ENCODE results near the gene TET2.

DNA sequence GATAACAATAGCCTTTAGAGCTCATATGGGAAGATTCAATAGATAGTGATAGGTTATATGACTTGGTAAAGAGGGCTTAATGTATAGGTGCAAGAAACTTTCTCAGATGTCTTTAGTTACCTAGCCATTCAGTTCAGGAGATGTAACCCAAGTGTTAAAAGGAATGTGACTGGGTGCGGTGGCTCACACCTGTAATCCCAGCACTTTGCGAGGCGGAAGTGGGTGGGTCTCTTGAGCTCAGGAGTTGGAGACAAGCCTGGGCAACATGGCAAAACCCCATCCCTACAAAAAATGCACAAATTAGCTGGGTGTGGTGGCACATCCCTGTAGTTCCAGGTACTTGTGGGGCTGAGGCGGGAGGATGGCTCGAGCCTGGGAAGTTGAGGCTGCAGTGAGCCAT is 7.9 kb downstream of the TET2 start:
- TF ChIP-seq, protein P1, sequence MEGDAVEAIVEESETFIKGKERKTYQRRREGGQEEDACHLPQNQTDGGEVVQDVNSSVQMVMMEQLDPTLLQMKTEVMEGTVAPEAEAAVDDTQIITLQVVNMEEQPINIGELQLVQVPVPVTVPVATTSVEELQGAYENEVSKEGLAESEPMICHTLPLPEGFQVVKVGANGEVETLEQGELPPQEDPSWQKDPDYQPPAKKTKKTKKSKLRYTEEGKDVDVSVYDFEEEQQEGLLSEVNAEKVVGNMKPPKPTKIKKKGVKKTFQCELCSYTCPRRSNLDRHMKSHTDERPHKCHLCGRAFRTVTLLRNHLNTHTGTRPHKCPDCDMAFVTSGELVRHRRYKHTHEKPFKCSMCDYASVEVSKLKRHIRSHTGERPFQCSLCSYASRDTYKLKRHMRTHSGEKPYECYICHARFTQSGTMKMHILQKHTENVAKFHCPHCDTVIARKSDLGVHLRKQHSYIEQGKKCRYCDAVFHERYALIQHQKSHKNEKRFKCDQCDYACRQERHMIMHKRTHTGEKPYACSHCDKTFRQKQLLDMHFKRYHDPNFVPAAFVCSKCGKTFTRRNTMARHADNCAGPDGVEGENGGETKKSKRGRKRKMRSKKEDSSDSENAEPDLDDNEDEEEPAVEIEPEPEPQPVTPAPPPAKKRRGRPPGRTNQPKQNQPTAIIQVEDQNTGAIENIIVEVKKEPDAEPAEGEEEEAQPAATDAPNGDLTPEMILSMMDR (IDR thresholded peaks at IDR 0.05) = no peak
- TF ChIP-seq POLR2AphosphoS5 (IDR thresholded peaks at IDR 0.05) (no peak), EP300 (IDR thresholded peaks at IDR 0.05) (no peak), POLR2A (IDR thresholded peaks at IDR 0.05; ENCODE audit: low read depth) (no peak)
